HG02798 (cell line): Measurements from ENCODE around the gene ARHGAP21.

Source experiments
- ATAC-seq: cut with Tn5 transposase; IDR thresholded peaks from one replicate; pipeline ENCODE4 v1.9.1; 2021; ENCODE audit warnings: mild to moderate bottlenecking; ENCODE audit not compliant: unreplicated experiment, poor library complexity

Gene ARHGAP21

GRCh38 chr10:24550680-24551079 lies 173.0 kb downstream of the ARHGAP21 start:
- ATAC-seq, result no peak

DNA sequence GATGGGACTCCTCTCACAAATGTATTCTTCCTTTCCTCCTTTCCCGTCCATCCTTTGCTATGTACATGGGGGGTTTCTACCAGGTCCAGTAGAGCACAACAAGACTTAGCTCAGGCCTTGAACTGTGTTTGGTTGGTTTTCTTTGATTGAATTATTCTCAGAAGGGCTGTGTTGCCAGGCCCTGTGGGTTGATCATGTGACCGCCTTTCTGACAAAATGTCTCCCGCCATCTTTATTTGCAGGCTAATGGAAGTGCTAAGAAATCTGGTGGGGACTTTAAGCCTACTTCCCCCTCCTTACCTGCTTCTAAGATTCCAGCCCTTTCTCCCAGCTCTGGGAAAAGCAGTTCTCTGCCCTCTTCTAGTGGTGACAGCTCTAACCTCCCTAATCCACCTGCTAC lies 178.1 kb downstream of the ARHGAP21 start:
- ATAC-seq, result no peak

- no peak for ATAC-seq
These were observed 178.9 kb downstream of the ARHGAP21 start for GRCh38 chr10:24544776-24545175.

- no peak for ATAC-seq
These were observed 181.1 kb downstream of the ARHGAP21 start for GRCh38 chr10:24542314-24543270.

- ATAC-seq, result no peak
These were observed 182.4 kb downstream of the ARHGAP21 start for GRCh38 chr10:24541239-24541753.

- no peak for ATAC-seq
These were observed 187.1 kb downstream of the ARHGAP21 start for GRCh38 chr10:24536636-24537035.

DNA sequence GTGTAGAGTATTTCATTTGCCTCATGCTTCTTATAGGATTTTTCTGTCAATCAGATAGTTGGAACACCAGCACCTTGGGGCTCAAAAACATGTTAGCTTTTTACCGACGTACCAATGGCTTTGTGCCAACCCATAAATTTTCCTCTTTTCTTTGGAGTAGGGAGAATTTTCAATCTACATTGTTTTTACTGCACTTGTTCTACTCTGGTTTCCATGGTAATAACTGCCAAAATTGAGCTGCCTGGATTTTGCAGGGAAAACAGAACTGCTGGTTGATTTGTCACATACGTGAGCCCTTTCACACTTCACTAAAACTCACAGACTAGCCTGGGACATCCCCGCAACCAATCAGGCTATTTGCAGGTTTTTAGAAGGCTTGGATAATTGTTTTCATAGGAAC lies 189.7 kb downstream of the ARHGAP21 start:
- no peak for ATAC-seq
